BJ (cell line): ENCODE measurements around the gene BRIX1. TPM values are rescaled to one million over a fixed set of nuclear protein-coding genes. Genes with fewer than 3 reads are reported as not detected.

ENCODE experiments used
- CTCF ChIA-PET: fragments of 350-600 bp; formaldehyde crosslinking; extraction: SDS; loops from one replicate; lab custom pipeline; 2021; ENCODE audit warnings: antibody characterized with exemption, inconsistent platforms; lab: Yijun Ruan, JAX
- POLR2A ChIA-PET: fragments of 300-600 bp; sonication (Branson Sonifier 250); formaldehyde crosslinking; extraction: SDS; loops from one replicate; lab custom pipeline; 2021; ENCODE audit warnings: antibody characterized with exemption; lab: Charles Lee
- DNase-seq: peaks from one replicate; pipeline ENCODE4 v3.0.0-alpha.2; 2011; ENCODE audit warnings: low read depth
- H3K27me3 ChIP-seq: 2 replicates; pipeline ENCODE4 v1.6.0; 2011; ENCODE audit warnings: low read length; ENCODE audit not compliant: control insufficient read depth, insufficient read depth
- H3K36me3 ChIP-seq: 2 replicates; pipeline ENCODE4 v1.5.1; 2011; ENCODE audit warnings: low read length; ENCODE audit not compliant: control insufficient read depth, insufficient read depth
- H3K4me3 ChIP-seq: 2 replicates; pipeline ENCODE4 v1.5.1; 2011; ENCODE audit warnings: low read depth, mild to moderate bottlenecking, control low read depth, low read length
- CTCF ChIP-seq: IDR thresholded peaks from 2 replicates; pipeline ENCODE4 v1.5.1; 2011; ENCODE audit warnings: low read depth, mild to moderate bottlenecking, control low read depth, inconsistent platforms, low read length, moderate library complexity; ENCODE audit not compliant: insufficient read depth
- polyA plus RNA-seq: library from polyadenylated mRNA; depleted of rRNA; stranded (reverse); fragments of >200 nt; gene quantifications from 2 replicates; pipeline ENCODE4 v1.2.3, GENCODE V29; 2011

The BRIX1 gene
- polyA plus RNA-seq, 1 experiment: 11.4 TPM

DNA sequence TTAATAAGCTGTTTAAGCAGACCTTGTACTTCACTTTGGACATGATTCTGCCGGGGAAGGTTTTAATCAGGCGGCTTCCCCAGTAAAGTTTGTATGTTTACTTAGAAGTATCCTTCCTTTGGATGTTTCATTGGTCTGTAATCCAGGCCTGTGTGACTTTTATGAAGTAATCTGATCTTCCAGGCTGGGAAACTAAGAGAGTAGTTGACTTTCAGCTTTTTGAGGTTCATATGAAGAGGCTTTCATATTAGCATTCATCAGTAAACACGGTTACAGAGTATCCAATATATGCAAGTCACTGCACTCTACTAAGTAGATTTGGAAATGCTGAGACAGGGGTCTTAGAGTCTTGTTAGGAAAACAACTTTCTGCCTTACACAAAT is 14.9 kb downstream of the BRIX1 start:
- no peaks in the 10 kb centered on the region for H3K27me3 ChIP-seq
- no peak for TF ChIP-seq CTCF
- DNase-seq: peak; percentile 34
- peaks cover 7% of the 10 kb centered on the region for H3K36me3 ChIP-seq
- POLR2A ChIA-PET: no interaction called here
- CTCF ChIA-PET: interaction anchor here (1.2 to 1.7 kb wide), 3 partner anchors 10 to 14 kb away, joined by 4 to 8 read pairs (median 4); partner anchors contain the start of genes BRIX1 and RAD1
- peak overlapping the region; percentile 96 for H3K4me3 ChIP-seq

- ChIA-PET CTCF (interaction anchor here (1.2 kb wide), 1 partner anchor 9 kb away, joined by 4 read pairs; no protein-coding TSS in a partner anchor), POLR2A (no interaction called here)
- no peak for DNase-seq
- H3K27me3 ChIP-seq: no peaks in the 10 kb centered on the region
- H3K36me3 ChIP-seq: peaks cover 5% of the 10 kb centered on the region; the same call in 1 of the 2 replicates
- TF ChIP-seq CTCF: no peak
- H3K4me3 ChIP-seq: peak overlapping the region; percentile 96
Measured at GRCh38 chr5:34930870-34931269, 15.4 kb downstream of the BRIX1 start.

DNA sequence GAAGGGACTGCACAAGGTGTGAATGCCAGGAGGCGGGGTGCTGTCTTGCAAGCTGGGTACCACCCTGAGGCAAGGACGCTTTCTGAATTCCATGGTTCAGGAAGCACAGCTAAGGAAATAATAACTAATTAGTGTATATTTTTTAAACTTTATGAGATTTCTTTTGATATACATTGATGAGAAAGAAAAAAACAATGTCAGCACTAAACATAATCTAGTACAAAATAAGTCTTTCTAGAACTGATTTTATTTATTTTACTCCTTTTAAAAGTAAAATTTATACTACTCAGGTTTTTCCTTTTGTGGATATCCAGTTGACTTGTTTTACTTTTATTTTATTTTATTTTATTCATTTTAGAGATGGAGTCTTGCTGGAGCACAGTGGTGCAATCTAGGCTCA is 17.4 kb downstream of the BRIX1 start:
- CTCF ChIA-PET: no interaction called here
- no peaks in the 10 kb centered on the region for H3K27me3 ChIP-seq
- H3K4me3 ChIP-seq: no peak overlapping the region
- POLR2A ChIA-PET: interaction anchor here (0.5 kb wide), 1 partner anchor 139 kb away, joined by 11 read pairs; no protein-coding TSS in a partner anchor
- DNase-seq: no peak
- H3K36me3 ChIP-seq: peaks cover 12% of the 10 kb centered on the region
- TF ChIP-seq CTCF: no peak

DNA sequence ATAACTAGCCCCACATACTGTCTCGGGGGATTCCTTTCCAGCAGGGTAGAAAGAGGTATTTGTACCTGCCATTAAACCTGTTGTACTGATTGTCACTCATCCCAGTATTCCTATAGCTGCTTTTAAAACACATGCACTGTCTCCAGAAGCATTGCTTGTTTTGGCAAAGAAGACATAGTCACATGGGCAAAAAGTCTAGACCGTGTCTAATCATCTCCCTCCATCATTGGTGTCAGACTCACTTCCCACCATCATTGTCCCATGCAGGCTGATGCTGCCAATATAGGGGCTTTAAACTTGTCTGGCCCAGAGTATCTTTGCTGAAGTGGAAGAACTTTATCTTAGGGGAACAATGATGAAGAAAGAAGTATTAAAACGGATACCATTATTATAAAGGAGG is 26.4 kb downstream of the BRIX1 start:
- POLR2A ChIA-PET: no interaction called here

DNA sequence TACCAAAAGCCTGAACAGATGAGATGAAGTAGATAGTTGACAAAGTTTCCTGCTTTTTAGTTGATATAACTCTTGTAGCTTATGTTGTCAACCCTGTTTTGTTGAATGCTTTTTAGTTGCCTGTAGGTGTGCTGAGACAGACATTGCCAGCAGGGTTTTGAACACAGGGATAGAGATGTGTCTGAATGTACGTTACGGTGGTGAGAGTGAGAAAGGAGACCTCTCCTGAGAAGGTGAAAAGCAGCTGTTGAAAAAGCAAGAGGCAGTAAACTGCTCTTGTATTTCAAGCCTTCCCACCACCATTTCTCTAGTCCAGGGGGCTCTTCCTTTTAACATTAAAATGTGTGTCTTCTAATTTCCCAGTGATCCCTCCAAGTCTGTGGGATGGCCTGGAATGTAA is 28.5 kb downstream of the BRIX1 start:
- H3K4me3 ChIP-seq: no peak overlapping the region
- peaks cover 11% of the 10 kb centered on the region for H3K36me3 ChIP-seq
- CTCF ChIA-PET: interaction anchor here (0.8 to 1.7 kb wide), 5 partner anchors 9 to 14 kb away, joined by 3 to 5 read pairs (median 4); partner anchors contain the start of gene DNAJC21
- no peak for TF ChIP-seq CTCF
- no peaks in the 10 kb centered on the region for H3K27me3 ChIP-seq
- no peak for DNase-seq
- POLR2A ChIA-PET: no interaction called here

More for the DNA sequence above, 26.4 kb downstream of the BRIX1 start:
- CTCF ChIA-PET: no interaction called here
- Histone ChIP-seq H3K4me3 (no peak overlapping the region), H3K27me3 (no peaks in the 10 kb centered on the region), H3K36me3 (peaks cover 16% of the 10 kb centered on the region)
- no peak for DNase-seq
- no peak for TF ChIP-seq CTCF
